HT1080 (cell line): ENCODE measurements around the gene IVD. TPM values are rescaled to one million over a fixed set of nuclear protein-coding genes. Genes with fewer than 3 reads are reported as not detected.

ENCODE experiments used
- DNase-seq: peaks from one replicate; pipeline ENCODE4 v3.0.0-alpha.2; 2015; ENCODE audit warnings: low read depth
- total RNA-seq: library from RNA; depleted of rRNA; stranded (reverse); fragments of >200 nt; shearing (Covaris generic); gene quantifications from 2 replicates; pipeline ENCODE4 v1.2.3, GENCODE V29; 2014

Gene IVD
- total RNA-seq, 1 experiment from 2014 or later, result 18.5 TPM

DNA sequence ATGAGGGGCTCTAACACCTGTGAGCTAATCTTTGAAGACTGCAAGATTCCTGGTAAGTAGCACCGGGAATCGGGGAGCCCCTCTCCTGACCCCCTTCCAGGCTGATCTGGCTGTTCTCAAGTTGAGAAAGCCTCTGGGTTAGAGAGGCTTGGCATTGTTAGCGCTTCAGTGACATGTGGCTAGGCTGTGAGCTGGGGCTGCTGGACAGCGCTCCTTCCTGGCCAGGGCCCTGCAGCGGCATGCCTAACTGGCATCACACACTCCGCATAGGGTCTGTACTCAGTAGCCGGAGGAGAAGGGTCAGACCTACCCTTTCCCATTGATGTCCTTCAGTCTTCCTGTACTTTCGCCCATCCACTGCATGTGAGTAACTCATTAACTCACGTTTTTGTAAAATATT, 7.4 kb downstream of the IVD start:
- no peak for DNase-seq

DNA sequence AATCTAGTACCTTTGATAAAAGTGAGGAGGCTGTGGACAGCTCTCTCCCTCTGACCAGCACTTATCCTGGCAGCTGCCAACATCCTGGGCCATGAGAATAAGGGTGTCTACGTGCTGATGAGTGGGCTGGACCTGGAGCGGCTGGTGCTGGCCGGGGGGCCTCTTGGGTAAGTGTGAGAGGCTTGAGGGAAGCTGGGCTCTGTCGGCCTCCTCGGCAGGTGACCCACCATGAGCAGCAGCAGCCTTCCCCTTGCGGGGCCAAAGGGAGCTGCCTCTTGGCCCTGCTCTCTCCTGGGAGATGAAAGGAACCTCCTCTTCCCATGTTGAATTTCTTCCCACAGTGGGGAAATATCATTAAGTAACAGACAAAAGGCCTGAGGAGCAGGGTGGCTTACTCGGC, 9.2 kb downstream of the IVD start:
- DNase-seq, result no peak

DNA sequence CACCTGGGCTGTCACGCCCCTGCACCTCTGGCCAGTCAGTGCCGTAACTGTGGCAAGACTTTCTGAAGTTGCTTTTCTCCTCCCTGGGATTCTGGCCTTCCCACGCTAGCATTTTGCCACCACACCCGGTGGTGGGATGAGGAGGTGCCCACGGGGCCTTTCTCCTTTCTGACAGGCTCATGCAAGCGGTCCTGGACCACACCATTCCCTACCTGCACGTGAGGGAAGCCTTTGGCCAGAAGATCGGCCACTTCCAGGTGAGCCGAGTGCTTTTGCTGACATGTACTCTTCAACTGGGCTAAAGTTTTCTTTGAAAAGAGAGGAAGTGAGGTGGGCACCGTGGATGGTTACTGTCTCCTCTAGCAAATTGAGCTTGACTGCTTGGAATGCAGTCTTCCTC, 9.6 kb downstream of the IVD start:
- DNase-seq, result no peak

DNA sequence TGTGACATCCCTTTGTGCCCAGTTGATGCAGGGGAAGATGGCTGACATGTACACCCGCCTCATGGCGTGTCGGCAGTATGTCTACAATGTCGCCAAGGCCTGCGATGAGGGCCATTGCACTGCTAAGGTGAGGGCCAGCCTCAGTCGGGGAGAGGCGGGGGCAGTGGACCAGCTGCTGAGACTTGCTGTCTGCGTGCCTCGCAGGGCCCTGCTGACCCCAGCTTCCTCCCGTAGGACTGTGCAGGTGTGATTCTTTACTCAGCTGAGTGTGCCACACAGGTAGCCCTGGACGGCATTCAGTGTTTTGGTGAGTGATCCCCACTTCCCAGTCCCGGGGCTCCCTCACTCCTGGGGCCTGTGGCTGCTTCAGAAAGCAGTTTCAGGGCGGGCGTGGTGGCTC, 10.5 kb downstream of the IVD start:
- no peak for DNase-seq

DNA sequence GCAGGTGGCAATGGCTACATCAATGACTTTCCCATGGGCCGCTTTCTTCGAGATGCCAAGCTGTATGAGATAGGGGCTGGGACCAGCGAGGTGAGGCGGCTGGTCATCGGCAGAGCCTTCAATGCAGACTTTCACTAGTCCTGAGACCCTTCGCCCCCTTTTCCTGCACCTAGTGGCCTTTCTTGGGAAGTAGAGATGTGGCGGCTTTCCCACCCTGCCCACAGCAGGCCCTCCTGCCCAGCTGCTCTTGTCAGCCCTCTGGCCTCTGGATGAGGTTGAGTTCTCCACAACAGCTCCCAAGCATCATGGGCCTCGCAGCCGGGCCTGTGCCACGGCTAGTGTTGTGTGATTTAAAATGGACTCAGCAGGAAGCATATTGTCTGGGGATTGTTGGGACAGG, 12.5 kb downstream of the IVD start:
- no peak for DNase-seq

DNA sequence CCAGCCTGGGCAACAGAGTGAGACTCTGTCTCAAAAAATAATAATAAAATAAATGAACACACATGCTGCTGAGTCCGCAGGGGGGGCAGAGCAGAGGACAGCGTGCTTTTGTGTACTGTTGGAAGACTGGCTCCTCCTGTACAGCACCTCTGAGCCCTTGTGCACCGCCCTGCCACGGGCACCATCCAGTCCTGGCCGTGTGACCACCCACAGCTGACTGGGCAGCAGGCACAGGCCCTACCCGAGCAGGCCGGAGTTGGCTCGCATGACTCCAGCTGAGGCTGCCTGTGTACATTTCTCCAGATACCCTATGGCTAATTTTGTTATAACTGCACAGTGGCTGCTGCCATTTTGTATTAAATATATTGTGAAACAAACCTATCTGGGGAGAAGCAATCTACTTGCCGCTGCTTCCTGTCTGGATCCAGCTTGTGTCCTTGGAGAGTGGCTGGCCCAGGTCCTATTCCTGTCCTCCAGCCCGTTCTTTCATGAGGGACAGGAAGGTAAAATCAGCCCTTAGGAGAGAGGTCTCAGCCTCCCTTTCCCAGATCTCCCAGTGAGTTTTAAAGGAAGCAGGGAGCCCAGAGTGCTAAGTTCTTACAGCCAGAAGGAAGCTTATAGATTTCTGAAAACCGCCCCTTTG, 14.6 kb downstream of the IVD start:
- no peak for DNase-seq

DNA sequence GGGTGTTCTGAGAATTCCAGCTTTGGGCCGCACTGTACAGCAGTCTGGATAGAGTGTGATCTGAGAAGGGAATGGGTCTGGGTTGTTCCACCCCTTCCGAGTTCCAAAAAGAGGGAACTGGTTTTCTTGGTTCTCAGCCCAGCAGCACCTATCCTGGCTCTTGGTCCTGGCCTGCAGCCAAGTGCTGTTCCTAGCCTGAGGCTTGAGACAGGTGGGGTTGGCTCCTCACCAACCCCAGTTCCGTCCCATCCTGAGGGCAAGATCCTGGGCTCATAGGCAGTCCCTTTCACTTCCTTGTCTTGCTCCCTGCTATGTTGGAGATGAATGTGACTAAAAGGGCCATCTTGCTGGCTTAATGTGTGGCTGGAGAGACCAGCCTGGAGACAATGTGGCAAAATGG, 15.2 kb downstream of the IVD start:
- no peak for DNase-seq

DNA sequence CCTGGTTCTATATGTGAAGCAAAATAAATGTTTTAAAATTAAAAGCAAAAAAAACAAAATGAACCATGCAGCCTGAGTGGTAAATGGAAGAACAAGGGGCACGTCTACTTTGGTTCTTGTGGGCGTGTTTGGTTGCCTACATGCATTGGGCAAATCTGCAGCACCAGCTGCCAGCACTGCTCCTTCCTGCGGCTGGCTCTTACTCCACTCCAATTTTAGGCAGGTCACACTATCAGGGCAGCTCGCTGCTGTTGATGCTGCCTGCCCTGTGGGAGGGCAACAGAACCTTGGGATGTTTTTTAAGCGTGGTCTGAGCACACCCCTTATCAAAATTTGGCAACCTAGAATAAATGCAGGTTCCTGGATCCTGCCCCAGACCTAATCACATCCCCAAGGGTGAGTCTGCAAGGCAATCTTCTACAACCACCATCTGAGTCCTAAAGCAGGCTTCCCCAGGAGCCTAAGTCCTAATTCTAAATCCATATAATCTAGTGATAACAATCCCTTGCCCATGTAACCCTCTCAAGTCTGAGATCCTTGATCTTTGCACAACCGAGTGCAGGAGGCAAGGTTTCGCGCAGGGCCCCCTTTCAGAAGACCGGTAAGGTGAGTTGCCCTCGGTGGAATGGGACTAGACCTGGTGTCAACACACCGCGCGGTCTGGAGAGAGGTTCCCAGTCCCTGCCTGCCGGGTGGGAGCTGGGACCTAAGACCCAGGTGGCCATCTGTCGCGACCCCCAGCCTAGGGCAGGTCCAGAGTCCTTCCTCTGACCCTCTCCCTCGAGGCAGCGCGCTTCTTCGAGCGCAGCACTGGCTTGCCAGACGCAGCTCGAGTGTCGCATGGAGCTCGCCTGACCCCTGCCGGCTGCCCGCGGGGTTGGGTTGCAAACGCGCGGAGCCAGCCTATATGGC, 15.9 kb downstream of the IVD start:
- peak; percentile 48 for DNase-seq

DNA sequence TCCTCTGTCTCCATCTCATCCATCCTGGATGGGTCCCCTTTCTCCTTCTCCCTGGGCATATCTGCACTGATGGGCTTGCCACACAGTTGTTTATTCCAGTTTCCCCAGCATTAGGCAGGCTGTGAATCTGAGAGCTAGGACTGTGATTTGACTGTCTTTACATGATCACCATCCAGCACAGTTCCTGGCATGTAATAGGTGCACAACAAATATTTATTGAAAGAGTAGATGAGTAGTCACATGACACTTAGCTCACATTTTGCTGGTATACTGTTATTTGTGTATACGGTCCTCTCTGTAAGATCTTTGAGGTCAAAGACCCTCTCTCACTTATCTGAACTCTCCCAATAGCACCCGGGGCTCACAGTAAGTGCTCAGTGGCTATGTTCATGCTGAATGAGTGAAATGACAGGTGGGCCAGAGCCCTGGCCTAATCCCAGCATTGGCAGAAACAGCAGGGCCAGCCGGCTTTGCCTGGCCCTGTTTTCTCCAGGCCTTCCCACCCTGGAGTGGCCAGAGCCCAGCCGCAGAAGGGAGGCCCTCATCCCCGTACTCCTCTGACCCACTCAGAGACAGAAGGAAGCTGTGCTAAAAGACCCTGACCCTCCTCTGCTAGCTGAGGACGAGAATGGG, 19.0 kb downstream of the IVD start:
- no peak for DNase-seq

DNA sequence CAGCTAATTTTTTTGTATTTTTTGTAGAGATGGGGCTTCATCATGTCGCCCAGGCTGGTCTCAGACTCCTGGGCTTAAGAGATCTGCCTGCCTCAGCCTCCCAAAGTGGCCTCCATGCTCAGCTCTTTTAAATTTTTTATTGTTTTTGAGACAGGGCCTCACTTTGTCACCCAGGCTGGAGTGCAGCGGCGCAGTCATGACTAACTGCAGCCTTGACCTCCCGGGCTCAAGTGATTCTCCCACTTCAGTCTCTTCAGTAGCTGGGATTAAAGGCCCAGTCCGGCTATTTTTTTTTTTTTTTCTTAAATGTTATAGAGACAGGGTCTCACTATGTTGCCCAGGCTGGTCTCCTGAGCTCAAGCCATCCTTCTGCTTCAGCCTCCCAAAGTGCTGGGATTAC, 20.1 kb downstream of the IVD start:
- DNase-seq, result no peak

DNA sequence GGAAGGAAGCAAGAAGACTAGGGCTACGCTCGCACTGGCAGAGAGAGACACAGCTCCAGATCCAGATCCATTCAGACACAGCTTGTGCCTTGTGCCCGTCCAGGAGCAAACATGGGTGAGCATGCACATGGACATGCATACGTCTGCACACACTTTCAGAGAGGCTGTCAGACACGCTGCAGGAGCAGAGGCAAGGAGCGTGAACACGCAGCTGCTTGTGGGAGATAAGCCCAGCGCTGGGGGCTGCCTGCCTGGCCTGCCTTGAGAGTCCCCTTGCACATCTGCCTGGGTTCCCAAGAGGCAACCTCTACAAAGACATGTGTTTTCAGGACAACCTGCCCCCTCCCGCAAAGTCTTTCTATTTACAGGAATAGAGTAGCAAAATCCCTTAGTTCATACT, 21.6 kb downstream of the IVD start:
- DNase-seq, result no peak

DNA sequence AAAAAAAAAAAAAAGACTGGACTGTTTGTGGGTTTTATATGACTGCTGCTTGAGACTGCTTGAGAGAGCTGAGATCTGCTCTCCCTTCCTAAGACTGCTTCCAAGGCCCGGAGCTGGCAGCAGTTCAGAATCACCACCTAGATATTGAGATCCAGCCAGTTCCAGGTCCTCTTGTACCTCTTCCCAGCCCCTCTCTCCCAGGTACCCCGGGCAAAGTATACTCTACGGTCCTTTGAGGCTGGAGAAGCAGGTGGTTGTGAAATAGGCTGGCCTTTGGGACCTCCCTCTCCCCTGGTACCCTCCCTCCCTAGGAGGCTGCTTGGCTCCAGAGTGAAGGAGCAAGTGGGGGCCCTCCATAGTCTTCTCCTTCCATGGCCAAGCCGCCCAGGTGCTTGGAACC, 22.6 kb downstream of the IVD start:
- no peak for DNase-seq

DNA sequence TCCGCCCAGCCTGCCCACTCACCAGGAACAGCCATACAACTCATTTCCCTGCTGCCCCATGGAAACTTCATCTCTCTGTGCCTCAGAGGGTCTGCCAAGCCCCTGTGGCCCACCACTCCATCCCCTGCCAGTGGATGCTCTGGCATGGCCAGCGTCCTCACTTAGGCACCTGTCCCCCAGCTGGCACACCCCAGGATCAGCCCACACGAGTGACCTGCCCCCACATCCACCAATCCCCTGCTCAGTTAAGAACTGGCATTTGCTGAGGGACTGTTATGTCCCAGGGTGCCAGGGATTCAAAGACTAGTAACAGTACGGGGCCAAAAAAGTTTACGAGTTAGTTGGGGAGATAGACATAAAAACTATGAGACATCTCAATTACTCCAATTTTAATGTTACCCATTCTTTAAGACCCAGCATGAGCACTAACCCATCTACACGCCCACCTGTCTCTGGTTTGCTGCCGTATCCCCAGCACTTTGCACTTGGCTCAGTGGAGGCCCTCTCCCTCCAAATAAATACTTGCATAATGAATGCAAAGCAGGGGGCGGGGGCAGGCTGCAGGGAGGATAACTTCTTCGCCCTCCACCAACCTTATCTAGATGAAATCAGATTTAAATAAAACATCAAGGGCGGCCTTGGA, 23.6 kb downstream of the IVD start:
- DNase-seq, result no peak

DNA sequence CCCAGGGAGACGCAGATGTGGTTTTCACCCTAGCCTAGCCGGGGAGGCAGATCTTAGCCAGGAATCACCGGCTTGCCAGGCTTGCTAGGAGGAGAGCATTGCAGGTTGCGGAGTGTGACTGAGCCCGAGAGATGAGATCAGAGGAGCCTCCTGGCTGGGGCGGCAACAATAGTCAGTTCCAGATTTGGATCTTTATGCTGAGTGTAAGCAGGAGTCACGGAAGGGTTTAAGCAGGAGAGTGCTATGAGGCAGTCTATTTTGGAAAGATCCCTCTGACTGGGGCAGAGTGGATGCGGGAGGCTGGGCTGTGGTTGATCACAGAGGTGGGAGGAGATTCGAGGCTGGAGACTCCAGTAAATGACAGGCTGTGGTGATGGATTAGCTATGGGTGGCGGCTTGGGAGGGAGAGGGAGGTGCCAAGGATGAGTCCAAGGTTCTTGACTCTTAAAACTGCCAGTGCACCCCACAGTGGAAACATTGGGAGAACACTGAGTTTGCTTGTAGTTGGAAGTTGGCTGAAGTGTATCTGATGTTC, 24.7 kb downstream of the IVD start:
- no peak for DNase-seq

DNA sequence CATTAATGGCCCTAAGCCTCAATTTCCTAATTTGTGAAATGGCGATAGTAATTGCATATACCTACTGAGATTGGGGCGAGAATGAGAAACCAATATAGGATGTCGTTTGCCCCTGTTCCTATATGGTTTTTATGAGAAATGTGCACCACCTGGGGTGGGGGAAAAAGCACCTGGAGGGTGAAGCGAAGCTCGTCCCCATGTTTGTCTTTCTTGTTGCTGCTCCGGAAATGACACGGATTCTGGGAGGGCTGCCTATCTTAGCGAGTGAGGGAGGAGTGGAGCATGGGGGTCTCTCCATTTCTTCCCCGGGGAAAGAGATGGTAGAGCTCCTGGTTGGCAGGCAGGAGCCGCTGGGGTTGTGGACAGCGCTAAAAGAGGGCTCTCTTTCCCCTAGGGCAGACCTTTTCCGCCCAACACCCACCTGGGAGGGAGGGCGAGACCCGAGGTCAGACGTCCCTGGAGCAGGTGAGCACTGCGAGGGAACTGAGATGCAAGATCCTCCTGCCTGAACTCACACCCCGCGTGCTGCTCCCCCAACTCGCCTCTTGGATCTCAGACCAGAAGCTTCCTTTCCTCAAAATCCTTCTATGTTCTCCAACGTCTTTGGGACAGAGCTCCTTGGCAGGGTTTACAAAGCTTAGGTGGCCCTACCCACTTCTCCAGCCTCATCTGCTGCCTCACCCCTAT, 29.6 kb downstream of the IVD start:
- DNase-seq, result no peak

DNA sequence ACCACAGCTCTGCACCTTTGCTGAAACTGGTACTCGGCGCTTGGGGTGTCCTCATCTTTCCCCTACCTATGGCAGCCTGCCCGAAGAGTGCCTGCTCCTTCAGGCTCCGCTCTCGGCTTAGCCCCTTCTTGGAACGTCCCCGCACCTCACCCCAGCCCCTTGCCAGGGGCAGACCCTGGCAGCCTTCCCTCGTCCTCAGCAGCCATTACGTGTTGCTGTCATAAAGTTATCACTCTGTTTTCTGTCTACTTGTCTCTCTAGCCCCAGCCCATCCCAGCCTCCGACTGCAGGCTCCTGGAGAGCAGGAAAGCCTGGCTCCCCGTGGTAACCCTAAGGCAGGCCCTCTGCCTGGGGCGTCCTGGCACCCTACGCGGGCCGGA, 30.1 kb downstream of the IVD start:
- DNase-seq, result no peak

DNA sequence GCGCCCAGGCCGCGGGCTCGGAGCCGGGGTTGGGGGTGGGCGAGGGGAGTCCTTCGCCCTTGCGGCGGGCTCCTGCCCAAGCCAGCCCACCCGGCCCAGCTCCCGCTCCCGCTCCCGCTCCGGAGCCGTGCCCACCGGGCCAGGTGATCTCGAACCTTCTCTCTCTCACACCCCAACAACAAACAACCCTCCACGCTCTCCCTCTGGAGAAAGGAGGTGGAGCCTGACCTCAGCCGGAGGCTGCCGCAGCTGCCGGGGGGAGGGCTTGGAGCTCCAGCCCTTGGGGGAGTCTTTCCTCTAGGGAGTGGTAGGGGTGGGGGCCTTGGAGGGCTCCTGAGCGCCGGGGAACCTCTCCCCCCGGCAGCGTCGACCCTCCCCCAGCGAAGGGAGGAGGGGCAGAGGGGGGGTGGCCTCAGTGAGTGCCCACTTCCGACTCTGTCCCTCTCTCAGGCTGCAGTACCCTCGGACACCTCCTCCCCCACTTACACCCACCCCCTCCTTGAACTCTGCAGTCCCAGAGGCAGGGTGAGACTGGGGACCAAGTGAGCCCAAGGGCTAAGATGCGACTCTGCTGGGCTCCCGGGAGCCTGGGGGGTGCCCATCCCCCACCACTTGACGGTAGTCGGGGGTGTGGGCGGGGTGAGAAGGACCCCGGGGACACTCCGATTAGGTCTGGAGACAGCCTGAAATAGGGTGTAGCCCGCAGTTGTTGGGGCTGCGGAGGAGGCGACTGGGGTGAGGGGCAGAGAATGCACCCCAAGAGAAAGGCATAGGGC, 30.7 kb downstream of the IVD start:
- no peak for DNase-seq

DNA sequence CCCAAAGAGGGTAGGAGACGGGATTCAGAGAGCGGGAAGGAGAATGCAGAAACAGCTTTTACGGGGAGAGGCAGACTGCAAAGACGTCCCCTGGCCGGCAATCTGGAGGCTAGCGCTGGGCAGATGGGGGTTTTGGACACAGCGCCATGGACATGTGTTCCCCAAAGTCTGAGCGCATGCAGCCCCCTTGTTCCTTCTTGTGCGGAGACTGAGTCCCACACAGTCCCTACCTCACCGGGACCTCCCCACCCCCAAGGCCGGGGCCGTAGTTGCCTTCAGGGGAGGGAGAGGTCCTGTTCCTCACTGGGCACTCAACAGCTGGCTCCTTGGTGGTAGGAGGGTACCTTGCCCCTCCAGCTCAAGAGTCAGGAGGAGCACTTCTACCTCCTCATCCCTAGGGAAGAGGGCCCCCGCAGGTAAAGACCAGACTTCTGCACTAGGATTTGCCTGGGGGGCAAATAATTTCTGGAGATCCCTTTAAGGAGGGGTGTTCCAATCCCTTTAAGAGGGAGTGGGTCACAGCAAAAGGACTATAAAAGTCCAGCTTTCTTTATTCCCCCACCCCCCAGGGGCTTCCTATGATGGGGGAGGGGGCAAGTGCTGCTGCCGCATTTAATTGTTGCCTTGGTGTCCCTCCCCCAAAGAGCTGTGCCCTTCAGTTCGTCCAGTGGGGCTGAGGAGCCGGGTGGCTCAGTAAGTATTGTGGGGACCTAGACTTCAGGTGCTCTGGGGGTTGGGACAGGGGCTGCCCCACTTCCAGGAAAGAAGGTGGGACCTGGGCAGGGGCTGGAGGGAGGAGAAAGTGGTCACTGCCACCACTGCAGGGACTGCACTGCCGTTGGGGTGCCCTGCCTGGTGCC, 31.5 kb downstream of the IVD start:
- DNase-seq, result no peak
